HEK293T (cell line): ENCODE data around the gene TGM2.

Experiments
- ARNT ChIP-seq: fragments of 450-650 bp; IDR thresholded peaks from 2 replicates; pipeline ENCODE4 v1.6.1; 2017; ENCODE audit warnings: mild to moderate bottlenecking
- BHLHE40 ChIP-seq: fragments of 450-650 bp; IDR thresholded peaks from 2 replicates; pipeline ENCODE4 v1.6.1; 2016; ENCODE audit warnings: mild to moderate bottlenecking, moderate library complexity, borderline replicate concordance
- ELF4 ChIP-seq: fragments of 450-650 bp; IDR thresholded peaks from 2 replicates; pipeline ENCODE4 v1.6.1; 2017; ENCODE audit warnings: antibody characterized with exemption
- FOXA1 ChIP-seq: fragments of 450-650 bp; IDR thresholded peaks from 2 replicates; pipeline ENCODE4 v1.6.1; 2016; ENCODE audit warnings: mild to moderate bottlenecking
- FOXK2 ChIP-seq: fragments of 450-650 bp; IDR thresholded peaks from 2 replicates; pipeline ENCODE4 v1.6.1; 2016; ENCODE audit warnings: mild to moderate bottlenecking
- FOXM1 ChIP-seq: fragments of 450-650 bp; IDR thresholded peaks from 2 replicates; pipeline ENCODE4 v1.6.1; 2017; ENCODE audit warnings: mild to moderate bottlenecking, borderline replicate concordance
- HDGF ChIP-seq: fragments of 450-650 bp; IDR thresholded peaks from 2 replicates; pipeline ENCODE4 v1.6.1; 2017; ENCODE audit warnings: antibody characterized with exemption, borderline replicate concordance
- SP1 ChIP-seq: fragments of 450-650 bp; IDR thresholded peaks from 2 replicates; pipeline ENCODE4 v1.6.1; 2017

DNA sequence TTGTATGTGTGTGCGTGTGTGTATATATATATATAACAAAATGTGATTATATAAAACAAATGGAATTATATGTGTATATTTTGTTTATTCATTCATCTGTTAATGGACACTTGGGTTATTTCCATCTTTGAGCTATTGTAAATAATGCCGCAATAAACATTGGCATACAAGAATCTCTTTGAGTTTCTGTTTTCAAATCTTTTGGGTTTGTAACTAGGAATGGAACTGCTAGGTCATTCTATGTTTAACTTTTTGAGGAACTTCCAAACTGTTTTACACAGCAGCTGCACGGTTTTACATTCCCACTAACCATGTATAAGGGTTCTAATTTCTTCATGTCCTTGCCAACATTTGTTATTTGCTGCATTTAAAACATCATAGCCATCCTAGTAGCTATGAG lies 39.9 kb upstream of the TGM2 start:
- TF ChIP-seq HDGF: no peak
- no peak for TF ChIP-seq FOXK2
- TF ChIP-seq FOXM1: no peak
- TF ChIP-seq FOXA1: no peak
- TF ChIP-seq ELF4: no peak
- no peak for TF ChIP-seq ARNT
- TF ChIP-seq SP1: no peak
- TF ChIP-seq BHLHE40: no peak
